Measurements from ENCODE around the gene TSPAN18.

GRCh38 chr11:44832452-44832851 lies 105.7 kb downstream of the TSPAN18 start:
- TF ChIP-seq ZEB2 (tag by site-specific recombination; IDR thresholded peaks at IDR 0.05) (no peak), ZNF121 (tag by site-specific recombination; IDR thresholded peaks at IDR 0.05) (no peak), CTCF (tag by site-specific recombination; IDR thresholded peaks at IDR 0.05) (no peak), YY1 (tag by site-specific recombination; IDR thresholded peaks at IDR 0.05) (no peak), ZNF830 (tag by site-specific recombination; IDR thresholded peaks at IDR 0.05; ENCODE audit: low read depth) (no peak), PRDM2 (tag by site-specific recombination; IDR thresholded peaks at IDR 0.05; ENCODE audit: borderline replicate concordance) (no peak), TCF7L2 (IDR thresholded peaks at IDR 0.05; ENCODE audit: borderline replicate concordance, low read depth, low read length) (no peak), HOXD13 (CRISPR knock-in tag; IDR thresholded peaks at IDR 0.05; ENCODE audit: borderline replicate concordance) (no peak), PRDM1 (tag by site-specific recombination; IDR thresholded peaks at IDR 0.05) (no peak)
